ENCODE results near the gene ADGB.

The ADGB gene

GRCh38 chr6:146583966-146584365 is 14.8 kb upstream of the ADGB start:
- Histone ChIP-seq H3K36me3 (ENCODE audit: control insufficient read depth in 2 of 2, insufficient read depth in 2 of 2, low read length in 2 of 2) (no peaks in the 10 kb centered on the region), H3K4me3 (ENCODE audit: low read length in 2 of 2) (no peak overlapping the region), H3K9me3 (ENCODE audit: control insufficient read depth in 2 of 2, low read length in 2 of 2) (no peaks in the 10 kb centered on the region), H3K27me3 (ENCODE audit: control insufficient read depth in 1 of 2, insufficient read depth in 2 of 2, low read length in 2 of 2) (no peaks in the 10 kb centered on the region), H3K27ac (ENCODE audit: low read length) (no peak overlapping the region), H3K9ac (ENCODE audit: low read length in 2 of 2) (no peak overlapping the region), H3K4me1 (ENCODE audit: control insufficient read depth, insufficient read depth, low read length) (no peaks in the 10 kb centered on the region)

GRCh38 chr6:146587459-146587858 is 11.3 kb upstream of the ADGB start:
- no peaks in the 10 kb centered on the region for H3K4me1 ChIP-seq (ENCODE audit: control insufficient read depth, insufficient read depth, low read length)
- no peaks in the 10 kb centered on the region for H3K36me3 ChIP-seq (ENCODE audit: control insufficient read depth in 2 of 2, insufficient read depth in 2 of 2, low read length in 2 of 2)

GRCh38 chr6:146590492-146590891 is 8.3 kb upstream of the ADGB start:
- Histone ChIP-seq H3K4me3 (ENCODE audit: low read length in 2 of 2) (no peak overlapping the region), H3K27ac (ENCODE audit: low read length) (no peak overlapping the region), H3K9ac (ENCODE audit: low read length in 2 of 2) (no peak overlapping the region), H3K9me3 (ENCODE audit: control insufficient read depth in 2 of 2, low read length in 2 of 2) (no peaks in the 10 kb centered on the region), H3K27me3 (ENCODE audit: control insufficient read depth in 1 of 2, insufficient read depth in 2 of 2, low read length in 2 of 2) (no peaks in the 10 kb centered on the region), H3K4me1 (ENCODE audit: control insufficient read depth, insufficient read depth, low read length) (no peaks in the 10 kb centered on the region), H3K36me3 (ENCODE audit: control insufficient read depth in 2 of 2, insufficient read depth in 2 of 2, low read length in 2 of 2) (no peaks in the 10 kb centered on the region)

More at GRCh38 chr6:146587459-146587858, 11.3 kb upstream of the ADGB start:
- Histone ChIP-seq H3K4me3 (ENCODE audit: low read length in 2 of 2) (no peak overlapping the region), H3K9ac (ENCODE audit: low read length in 2 of 2) (no peak overlapping the region), H3K27ac (ENCODE audit: low read length) (no peak overlapping the region), H3K9me3 (ENCODE audit: control insufficient read depth in 2 of 2, low read length in 2 of 2) (no peaks in the 10 kb centered on the region), H3K27me3 (ENCODE audit: control insufficient read depth in 1 of 2, insufficient read depth in 2 of 2, low read length in 2 of 2) (no peaks in the 10 kb centered on the region)

GRCh38 chr6:146592451-146592850 is 6.3 kb upstream of the ADGB start:
- no peaks in the 10 kb centered on the region for H3K27me3 ChIP-seq (ENCODE audit: control insufficient read depth in 1 of 2, insufficient read depth in 2 of 2, low read length in 2 of 2)
- H3K4me3 ChIP-seq (ENCODE audit: low read length in 2 of 2): no peak overlapping the region
- H3K27ac ChIP-seq (ENCODE audit: low read length): no peak overlapping the region
- no peaks in the 10 kb centered on the region for H3K4me1 ChIP-seq (ENCODE audit: control insufficient read depth, insufficient read depth, low read length)
- H3K9ac ChIP-seq (ENCODE audit: low read length in 2 of 2): no peak overlapping the region
- no peaks in the 10 kb centered on the region for H3K36me3 ChIP-seq (ENCODE audit: control insufficient read depth in 2 of 2, insufficient read depth in 2 of 2, low read length in 2 of 2)
- no peaks in the 10 kb centered on the region for H3K9me3 ChIP-seq (ENCODE audit: control insufficient read depth in 2 of 2, low read length in 2 of 2)

GRCh38 chr6:146593986-146594385 is 4.8 kb upstream of the ADGB start:
- no peak overlapping the region for H3K9ac ChIP-seq (ENCODE audit: low read length in 2 of 2)
- H3K9me3 ChIP-seq (ENCODE audit: control insufficient read depth in 2 of 2, low read length in 2 of 2): no peaks in the 10 kb centered on the region
- H3K27ac ChIP-seq (ENCODE audit: low read length): no peak overlapping the region

GRCh38 chr6:146594495-146594894 is 4.3 kb upstream of the ADGB start:
- H3K27ac ChIP-seq (ENCODE audit: low read length): no peak overlapping the region
- H3K9me3 ChIP-seq (ENCODE audit: control insufficient read depth in 2 of 2, low read length in 2 of 2): no peaks in the 10 kb centered on the region
- H3K27me3 ChIP-seq (ENCODE audit: control insufficient read depth in 1 of 2, insufficient read depth in 2 of 2, low read length in 2 of 2): no peaks in the 10 kb centered on the region
- H3K9ac ChIP-seq (ENCODE audit: low read length in 2 of 2): no peak overlapping the region
- no peaks in the 10 kb centered on the region for H3K36me3 ChIP-seq (ENCODE audit: control insufficient read depth in 2 of 2, insufficient read depth in 2 of 2, low read length in 2 of 2)
- no peaks in the 10 kb centered on the region for H3K4me1 ChIP-seq (ENCODE audit: control insufficient read depth, insufficient read depth, low read length)
- no peak overlapping the region for H3K4me3 ChIP-seq (ENCODE audit: low read length in 2 of 2)

More at GRCh38 chr6:146593986-146594385, 4.8 kb upstream of the ADGB start:
- Histone ChIP-seq H3K27me3 (ENCODE audit: control insufficient read depth in 1 of 2, insufficient read depth in 2 of 2, low read length in 2 of 2) (no peaks in the 10 kb centered on the region), H3K36me3 (ENCODE audit: control insufficient read depth in 2 of 2, insufficient read depth in 2 of 2, low read length in 2 of 2) (no peaks in the 10 kb centered on the region), H3K4me3 (ENCODE audit: low read length in 2 of 2) (no peak overlapping the region), H3K4me1 (ENCODE audit: control insufficient read depth, insufficient read depth, low read length) (no peaks in the 10 kb centered on the region)

GRCh38 chr6:146595972-146596731 is 2.6 kb upstream of the ADGB start:
- Histone ChIP-seq H3K4me1 (ENCODE audit: control insufficient read depth, insufficient read depth, low read length) (no peaks in the 10 kb centered on the region), H3K4me3 (ENCODE audit: low read length in 2 of 2) (no peak overlapping the region), H3K27ac (ENCODE audit: low read length) (no peak overlapping the region), H3K9ac (ENCODE audit: low read length in 2 of 2) (no peak overlapping the region), H3K9me3 (ENCODE audit: control insufficient read depth in 2 of 2, low read length in 2 of 2) (no peaks in the 10 kb centered on the region), H3K27me3 (ENCODE audit: control insufficient read depth in 1 of 2, insufficient read depth in 2 of 2, low read length in 2 of 2) (no peaks in the 10 kb centered on the region), H3K36me3 (ENCODE audit: control insufficient read depth in 2 of 2, insufficient read depth in 2 of 2, low read length in 2 of 2) (no peaks in the 10 kb centered on the region)

- no peak overlapping the region for H3K4me3 ChIP-seq (ENCODE audit: low read length in 2 of 2)
- H3K36me3 ChIP-seq (ENCODE audit: control insufficient read depth in 2 of 2, insufficient read depth in 2 of 2, low read length in 2 of 2): no peaks in the 10 kb centered on the region
- H3K9me3 ChIP-seq (ENCODE audit: control insufficient read depth in 2 of 2, low read length in 2 of 2): no peaks in the 10 kb centered on the region
- no peaks in the 10 kb centered on the region for H3K4me1 ChIP-seq (ENCODE audit: control insufficient read depth, insufficient read depth, low read length)
- H3K9ac ChIP-seq (ENCODE audit: low read length in 2 of 2): no peak overlapping the region
- H3K27ac ChIP-seq (ENCODE audit: low read length): no peak overlapping the region
- no peaks in the 10 kb centered on the region for H3K27me3 ChIP-seq (ENCODE audit: control insufficient read depth in 1 of 2, insufficient read depth in 2 of 2, low read length in 2 of 2)
These were observed 2.6 kb downstream of the ADGB start for GRCh38 chr6:146601352-146601751.

GRCh38 chr6:146602526-146602925 is 3.8 kb downstream of the ADGB start:
- H3K4me3 ChIP-seq (ENCODE audit: low read length in 2 of 2): no peak overlapping the region
- H3K4me1 ChIP-seq (ENCODE audit: control insufficient read depth, insufficient read depth, low read length): no peaks in the 10 kb centered on the region
- no peaks in the 10 kb centered on the region for H3K27me3 ChIP-seq (ENCODE audit: control insufficient read depth in 1 of 2, insufficient read depth in 2 of 2, low read length in 2 of 2)
- H3K27ac ChIP-seq (ENCODE audit: low read length): no peak overlapping the region
- H3K9ac ChIP-seq (ENCODE audit: low read length in 2 of 2): no peak overlapping the region
- no peaks in the 10 kb centered on the region for H3K9me3 ChIP-seq (ENCODE audit: control insufficient read depth in 2 of 2, low read length in 2 of 2)
- H3K36me3 ChIP-seq (ENCODE audit: control insufficient read depth in 2 of 2, insufficient read depth in 2 of 2, low read length in 2 of 2): no peaks in the 10 kb centered on the region

- Histone ChIP-seq H3K9me3 (ENCODE audit: control insufficient read depth in 2 of 2, low read length in 2 of 2) (no peaks in the 10 kb centered on the region), H3K9ac (ENCODE audit: low read length in 2 of 2) (no peak overlapping the region), H3K27me3 (ENCODE audit: control insufficient read depth in 1 of 2, insufficient read depth in 2 of 2, low read length in 2 of 2) (no peaks in the 10 kb centered on the region), H3K4me1 (ENCODE audit: control insufficient read depth, insufficient read depth, low read length) (no peaks in the 10 kb centered on the region), H3K36me3 (ENCODE audit: control insufficient read depth in 2 of 2, insufficient read depth in 2 of 2, low read length in 2 of 2) (no peaks in the 10 kb centered on the region), H3K27ac (ENCODE audit: low read length) (no peak overlapping the region), H3K4me3 (ENCODE audit: low read length in 2 of 2) (no peak overlapping the region)
These were observed 15.2 kb downstream of the ADGB start for GRCh38 chr6:146613947-146614346.

GRCh38 chr6:146620655-146621054 is 21.9 kb downstream of the ADGB start:
- no peaks in the 10 kb centered on the region for H3K4me1 ChIP-seq (ENCODE audit: control insufficient read depth, insufficient read depth, low read length)
- H3K27me3 ChIP-seq (ENCODE audit: control insufficient read depth in 1 of 2, insufficient read depth in 2 of 2, low read length in 2 of 2): no peaks in the 10 kb centered on the region
- no peak overlapping the region for H3K27ac ChIP-seq (ENCODE audit: low read length)
- H3K36me3 ChIP-seq (ENCODE audit: control insufficient read depth in 2 of 2, insufficient read depth in 2 of 2, low read length in 2 of 2): no peaks in the 10 kb centered on the region
- no peak overlapping the region for H3K9ac ChIP-seq (ENCODE audit: low read length in 2 of 2)
- peaks cover 0 to 4% of the 10 kb centered on the region in 2 donors for H3K9me3 ChIP-seq (ENCODE audit: control insufficient read depth in 2 of 2, low read length in 2 of 2)
- H3K4me3 ChIP-seq (ENCODE audit: low read length in 2 of 2): no peak overlapping the region
